ENCODE results near the gene TIMM9. TPM values are rescaled to one million over a fixed set of nuclear protein-coding genes. Genes with fewer than 3 reads are reported as not detected.

TIMM9 gene, protein sequence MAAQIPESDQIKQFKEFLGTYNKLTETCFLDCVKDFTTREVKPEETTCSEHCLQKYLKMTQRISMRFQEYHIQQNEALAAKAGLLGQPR
- total RNA-seq, result 25.4 and 31.6 TPM in 2 replicates

GRCh38 chr14:58427281-58428117 is at the start of gene TIMM9, which contains the start of gene KIAA0586:
TSS of gene TIMM9 (minus strand) at chr14:58427531. CDS start at chr14:58411945, 15,586 bp downstream.
TSS of gene KIAA0586 (plus strand) at chr14:58427719. CDS start at chr14:58428265, 546 bp downstream.

DNA sequence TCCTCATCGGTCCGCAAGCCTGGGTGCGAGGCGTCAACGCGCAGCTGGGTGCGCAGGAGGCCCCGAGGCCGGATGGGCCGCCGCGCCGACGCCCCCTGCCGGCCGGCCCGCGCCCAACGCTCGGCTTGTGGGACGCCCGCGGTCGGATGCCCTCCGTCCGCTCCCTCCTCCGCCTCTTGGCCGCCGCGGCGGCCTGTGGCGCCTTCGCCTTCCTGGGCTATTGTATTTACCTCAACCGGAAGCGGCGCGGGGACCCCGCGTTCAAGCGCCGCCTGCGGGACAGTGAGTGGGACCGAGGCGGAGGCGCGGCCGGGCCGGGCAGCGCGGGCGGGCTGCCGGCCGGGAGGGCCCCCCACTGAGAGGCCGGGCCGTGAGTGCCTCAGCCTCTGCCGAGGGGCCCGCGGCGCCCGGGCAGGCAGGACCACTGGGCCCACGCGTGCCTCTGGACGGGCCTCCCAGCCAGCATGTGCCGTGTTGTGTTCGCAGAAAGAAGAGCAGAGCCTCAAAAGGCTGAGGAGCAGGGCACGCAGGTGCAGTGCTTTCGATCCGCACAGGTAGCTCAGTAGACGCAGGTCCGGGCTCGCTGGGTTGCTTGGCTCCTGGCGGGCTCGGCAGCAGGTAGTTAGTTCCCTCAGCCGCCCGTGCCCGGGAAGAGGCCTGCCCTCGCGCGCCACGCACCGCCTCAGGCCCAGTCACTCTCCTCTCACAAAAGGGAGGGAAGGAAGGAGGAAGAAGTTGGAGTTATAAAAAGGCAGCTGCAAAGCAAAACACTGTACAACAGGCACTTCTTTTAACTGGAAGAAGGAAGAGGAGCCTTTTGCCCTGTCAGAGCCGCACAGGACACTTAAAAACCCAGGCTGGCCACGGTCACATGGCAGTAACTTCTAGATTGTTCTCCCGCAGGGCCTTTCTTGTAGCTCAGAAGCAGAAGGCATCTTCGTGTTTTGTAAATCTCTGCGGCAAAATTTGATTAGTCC is 31.2 kb downstream of the TIMM9 start, which contains the start of gene TOMM20L:
Gene TOMM20L, plus strand, starts transcription at position 119 of the 977 bp plus-strand sequence. Its CDS starts 28 bp downstream, at position 147.

Small RNA genes lying within 50 kb of the gene (small RNA-seq; reads per million reads assigned to genes)
- gene HSBP1P1, result not detected
- not detected for gene RF00019

Other genes with a start within 250 kb of the TIMM9 start
- 60.5 and 78.5 TPM in 2 replicates for gene ACTR10, start 227.4 kb downstream of the TIMM9 start, total RNA-seq
- gene PSMA3, start 182.7 kb downstream of the TIMM9 start, total RNA-seq, result 244 and 248 TPM in 2 replicates
- 17.5 and 20.7 TPM in 2 replicates for gene ARID4A, start 129.0 kb downstream of the TIMM9 start, total RNA-seq
- gene TOMM20L, start 31.6 kb downstream of the TIMM9 start, total RNA-seq, result not detected in 2 replicates
- 32.5 and 42.4 TPM in 2 replicates for gene KIAA0586, start 188 bp upstream of the TIMM9 start, total RNA-seq
- 0.29 and 1.5 TPM in 2 replicates for gene DACT1, start 210.4 kb upstream of the TIMM9 start, total RNA-seq

Data from thoracic aorta endothelial cell (primary cell).